HS-5 (cell line): ENCODE measurements around the gene MRTFB.

Source experiments
- DNase-seq: peaks from one replicate; pipeline ENCODE4 v3.0.0-alpha.2; 2012; ENCODE audit warnings: low read depth

Gene MRTFB

DNA sequence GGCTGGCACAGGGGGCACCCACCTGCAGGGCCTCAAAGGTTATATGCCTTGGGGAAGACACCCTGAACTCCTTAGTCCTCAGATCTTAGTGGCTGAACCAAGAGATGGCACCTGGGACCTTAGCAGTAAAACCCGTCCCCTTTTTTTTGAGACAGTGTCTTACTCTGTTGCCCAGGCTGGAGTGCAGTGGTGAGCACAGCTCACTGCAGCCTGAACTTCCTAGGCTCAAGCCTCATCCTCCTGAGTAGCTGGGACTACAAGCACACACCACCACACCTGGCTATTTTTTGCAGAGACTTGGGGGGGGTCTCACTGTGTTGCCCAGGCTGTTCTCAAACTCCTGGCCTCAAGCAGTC is 237.2 kb downstream of the MRTFB start:
- DNase-seq: no peak

DNA sequence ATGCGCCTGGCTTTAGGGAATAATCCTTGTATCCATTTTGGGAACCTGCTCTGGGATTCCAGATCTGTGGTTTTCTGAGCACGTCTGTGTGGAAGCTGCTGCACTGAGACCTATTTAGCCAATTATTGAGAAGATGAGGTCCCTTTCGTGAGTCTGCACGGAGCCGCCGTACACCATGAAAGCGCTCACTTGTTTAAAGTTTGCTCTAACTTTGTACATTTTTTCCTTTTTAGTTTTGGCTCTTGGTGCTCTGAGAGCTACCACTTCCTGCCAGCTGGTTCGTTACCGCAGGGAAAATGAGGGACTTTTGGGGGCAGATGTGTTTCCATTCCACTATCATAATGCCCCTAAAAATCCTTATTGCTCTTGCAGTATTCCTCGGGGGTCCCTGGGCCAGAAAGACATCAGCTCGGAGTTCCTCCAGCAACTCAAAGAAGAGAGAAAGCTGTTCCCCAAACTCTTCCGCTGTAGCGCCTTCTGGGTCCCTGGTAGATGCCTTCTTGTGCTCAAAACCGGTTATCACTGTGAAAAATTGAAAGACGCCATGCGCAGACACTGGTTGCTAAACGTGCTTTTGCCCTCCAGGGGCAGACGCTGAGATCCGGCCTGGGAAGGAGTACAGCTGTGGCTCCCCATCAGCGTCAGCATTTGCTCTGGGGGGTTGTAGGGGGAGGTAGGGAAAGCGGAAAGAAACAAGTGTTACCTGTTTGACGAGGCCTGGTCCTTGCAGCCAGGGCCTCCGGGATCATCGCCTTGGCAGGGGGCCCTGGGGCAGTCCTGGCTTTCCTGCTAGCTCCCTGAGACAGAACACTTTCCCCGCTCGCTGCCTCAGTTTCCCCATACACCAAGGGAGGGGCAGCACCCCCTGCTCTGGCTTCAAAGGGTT is 238.1 kb downstream of the MRTFB start:
- no peak for DNase-seq

- no peak for DNase-seq
Observed at GRCh38 chr16:14309906-14310305, 238.8 kb downstream of the MRTFB start.

GRCh38 chr16:14310519-14310991 is 239.4 kb downstream of the MRTFB start:
- no peak for DNase-seq

DNA sequence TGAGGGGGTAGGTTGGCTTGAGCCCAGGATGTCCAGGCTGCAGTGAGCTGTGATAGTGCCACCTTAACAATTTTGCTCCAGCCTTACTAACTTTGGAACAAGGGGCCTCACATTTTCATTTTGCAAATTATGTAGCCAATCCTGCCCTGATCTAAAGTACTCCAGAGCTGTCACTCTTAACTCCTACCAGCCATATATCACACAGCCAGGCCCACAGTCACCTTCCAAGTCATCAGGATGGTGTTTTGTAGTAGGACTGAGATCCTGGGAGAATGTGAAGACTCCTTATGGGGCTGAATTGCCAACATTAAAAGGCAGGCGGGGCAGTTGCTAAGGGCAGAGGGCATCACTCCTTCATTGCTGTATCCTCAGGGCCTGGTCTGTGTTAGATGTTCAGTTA is 243.0 kb downstream of the MRTFB start:
- no peak for DNase-seq

DNA sequence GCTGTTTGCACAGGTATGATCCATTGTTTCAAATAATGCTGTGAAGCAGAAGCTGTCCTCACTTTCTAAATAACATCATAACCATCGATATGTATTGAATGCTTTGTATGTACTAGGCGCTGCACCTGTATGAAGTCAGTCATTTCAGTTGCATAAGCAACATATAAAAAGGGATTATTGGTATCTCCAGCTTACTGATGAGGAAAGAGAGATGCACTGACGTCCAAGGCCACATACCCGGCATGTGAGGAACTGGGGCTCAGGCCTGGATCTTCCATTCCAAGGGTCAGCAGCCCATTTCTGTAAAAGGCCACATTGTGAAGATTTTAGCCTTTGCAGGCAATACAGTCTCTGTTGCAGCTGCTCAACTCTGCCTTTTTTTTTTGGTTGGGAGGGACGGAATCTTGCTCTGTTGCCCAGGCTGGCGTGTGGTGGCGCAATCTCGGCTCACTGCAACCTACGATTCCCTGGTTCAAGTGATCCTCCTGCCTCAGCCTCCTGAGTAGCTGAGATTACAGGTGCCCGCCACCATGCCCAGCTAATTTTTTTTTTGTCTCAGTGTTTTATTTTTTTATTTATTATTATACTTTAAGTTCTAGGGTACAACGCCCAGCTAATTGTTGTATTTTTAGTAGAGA is 244.7 kb downstream of the MRTFB start:
- DNase-seq: no peak
